Measurements from ENCODE around the gene MS4A18. TPM values are rescaled to one million over a fixed set of nuclear protein-coding genes. Genes with fewer than 3 reads are reported as not detected.

MS4A18 gene
- total and polyA plus RNA-seq, 8 donors: not detected

GRCh38 chr11:60786811-60787567 is 62.5 kb downstream of the MS4A18 start:
- ATAC-seq: peak in 3 of 4 donors; percentile 55 to 65 (median 65)
- 43 to 47% methylated on average over 14 to 15 of the region's 15 CpGs for WGBS, 2 donors
- intact Hi-C loops (cut with DNase I): no loop called here
- TF ChIP-seq CTCF (IDR thresholded peaks at IDR 0.05): no peak
- Histone ChIP-seq H3K4me1 (no peaks in the 10 kb centered on the region), H3K27ac (no peak overlapping the region), H3K36me3 (no peaks in the 10 kb centered on the region), H3K27me3 (no peaks in the 10 kb centered on the region), H3K4me3 (no peak overlapping the region), H3K9me3 (no peaks in the 10 kb centered on the region)
- FAIRE-seq: no peak
- peak in 4 of 6 donors; percentile 23 to 48 (median 37) for DNase-seq

GRCh38 chr11:60788401-60789125 is 64.0 kb downstream of the MS4A18 start:
- DNase-seq (no peak), ATAC-seq (peak in 2 of 4 donors; percentile 48 to 60), FAIRE-seq (no peak)
- Histone ChIP-seq H3K4me3 (no peak overlapping the region), H3K27me3 (no peaks in the 10 kb centered on the region), H3K27ac (no peak overlapping the region), H3K36me3 (no peaks in the 10 kb centered on the region), H3K4me1 (no peaks in the 10 kb centered on the region), H3K9me3 (no peaks in the 10 kb centered on the region)
- 77 to 83% methylated on average over 7 of the region's 7 CpGs for WGBS, 2 donors
- intact Hi-C loops (cut with DNase I): no loop called here
- no peak for TF ChIP-seq CTCF (IDR thresholded peaks at IDR 0.05)

DNA sequence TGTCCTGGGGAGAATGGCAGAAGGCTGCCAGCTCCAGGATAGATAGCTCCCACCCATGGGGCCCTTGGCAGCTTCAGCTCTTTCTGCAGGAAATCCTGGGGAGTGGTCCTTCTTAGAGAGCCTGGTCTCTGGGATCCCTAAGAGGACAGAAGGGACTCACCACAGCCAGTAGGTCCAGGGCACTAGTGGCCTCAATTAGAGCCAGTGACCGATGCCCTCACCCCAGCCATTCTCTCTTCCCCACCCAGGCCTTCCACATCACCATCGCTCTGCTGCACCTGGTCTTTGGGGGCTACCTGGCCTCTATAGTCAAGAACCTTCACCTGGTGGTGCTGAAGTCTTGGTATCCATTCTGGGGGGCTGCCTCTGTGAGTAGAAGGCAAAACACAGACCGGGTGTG is 66.2 kb downstream of the MS4A18 start:
- TF ChIP-seq CTCF (IDR thresholded peaks at IDR 0.05): no peak
- no peaks in the 10 kb centered on the region for H3K36me3 ChIP-seq
- FAIRE-seq (no peak), ATAC-seq (no peak), DNase-seq (no peak)
- H3K4me3 ChIP-seq: no peak overlapping the region
- no peaks in the 10 kb centered on the region for H3K27me3 ChIP-seq
- intact Hi-C loops (cut with DNase I): no loop called here
- H3K9me3 ChIP-seq: no peaks in the 10 kb centered on the region
- no peak overlapping the region for H3K27ac ChIP-seq
- WGBS, 2 donors: 80 to 86% methylated on average over 3 of the region's 3 CpGs
- no peaks in the 10 kb centered on the region for H3K4me1 ChIP-seq

GRCh38 chr11:60791153-60791933 is 66.8 kb downstream of the MS4A18 start:
- no peaks in the 10 kb centered on the region for H3K36me3 ChIP-seq
- no peaks in the 10 kb centered on the region for H3K4me1 ChIP-seq
- DNase-seq (no peak), FAIRE-seq (no peak), ATAC-seq (no peak)
- no peak overlapping the region for H3K4me3 ChIP-seq
- WGBS, 2 donors: 80 to 85% methylated on average over 4 of the region's 4 CpGs
- no peaks in the 10 kb centered on the region for H3K9me3 ChIP-seq
- H3K27ac ChIP-seq: no peak overlapping the region
- no peaks in the 10 kb centered on the region for H3K27me3 ChIP-seq
- intact Hi-C loops (cut with DNase I): no loop called here
- no peak for TF ChIP-seq CTCF (IDR thresholded peaks at IDR 0.05)
